Nephron progenitor cell (in vitro differentiated cells): ENCODE data around the gene RBPJ.

Source experiments
- DNase-seq: peaks from one replicate; pipeline ENCODE4 v3.0.0; 2021
- H3K27ac Mint-ChIP-seq: 2 replicates; pipeline ENCODE4 v1.8.0; 2021; ENCODE audit warnings: mild to moderate bottlenecking, moderate library complexity, mixed read lengths
- H3K27me3 Mint-ChIP-seq: 2 replicates; pipeline ENCODE4 v1.8.0; 2021; ENCODE audit warnings: mild to moderate bottlenecking, low read depth, mixed read lengths; ENCODE audit not compliant: poor library complexity
- H3K36me3 Mint-ChIP-seq: 2 replicates; pipeline ENCODE4 v1.8.0; 2021; ENCODE audit warnings: low read depth, mixed read lengths
- H3K4me1 Mint-ChIP-seq: 2 replicates; pipeline ENCODE4 v1.8.0; 2021; ENCODE audit warnings: mixed read lengths
- H3K4me3 Mint-ChIP-seq: 2 replicates; pipeline ENCODE4 v1.8.0; 2021; ENCODE audit warnings: mild to moderate bottlenecking, moderate library complexity, mixed read lengths
- H3K9me3 Mint-ChIP-seq: 2 replicates; pipeline ENCODE4 v1.8.0; 2021; ENCODE audit warnings: mild to moderate bottlenecking, moderate library complexity, mixed read lengths
- TF ChIP-seq, protein P1 (sequence below): fragments of 200-600 bp; sonication (generic); IDR thresholded peaks from 2 replicates; pipeline ENCODE4 v1.5.0; 2021; ENCODE audit warnings: antibody characterized with exemption

The RBPJ gene

DNA sequence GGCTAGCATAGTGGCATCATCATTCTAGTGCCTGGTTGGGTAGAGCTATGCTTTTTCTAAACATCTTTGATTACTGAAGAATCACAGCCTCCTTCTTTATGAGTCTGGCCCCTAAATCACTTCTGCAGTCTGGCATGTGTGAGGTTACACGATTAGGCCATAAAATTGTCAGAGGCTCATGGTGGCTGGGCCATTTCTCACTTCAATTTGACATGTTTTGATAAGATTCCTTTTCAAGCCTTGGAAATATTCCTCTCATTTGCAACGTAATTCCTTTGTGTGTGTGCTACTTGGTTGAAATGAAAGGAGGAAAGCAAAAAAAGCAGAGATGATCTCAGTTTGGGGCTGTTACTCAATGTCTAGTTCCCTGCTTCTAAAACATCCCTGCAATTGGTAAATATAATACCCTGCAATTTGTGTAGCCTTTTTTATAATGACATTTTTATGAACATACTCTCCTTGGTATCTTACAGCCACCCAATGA, 163.3 kb downstream of the RBPJ start:
- peak; percentile 14 for DNase-seq
- peaks cover 32% of the 10 kb centered on the region for H3K4me1 Mint-ChIP-seq
- no peak overlapping the region for H3K4me3 Mint-ChIP-seq
- TF ChIP-seq, protein P1, sequence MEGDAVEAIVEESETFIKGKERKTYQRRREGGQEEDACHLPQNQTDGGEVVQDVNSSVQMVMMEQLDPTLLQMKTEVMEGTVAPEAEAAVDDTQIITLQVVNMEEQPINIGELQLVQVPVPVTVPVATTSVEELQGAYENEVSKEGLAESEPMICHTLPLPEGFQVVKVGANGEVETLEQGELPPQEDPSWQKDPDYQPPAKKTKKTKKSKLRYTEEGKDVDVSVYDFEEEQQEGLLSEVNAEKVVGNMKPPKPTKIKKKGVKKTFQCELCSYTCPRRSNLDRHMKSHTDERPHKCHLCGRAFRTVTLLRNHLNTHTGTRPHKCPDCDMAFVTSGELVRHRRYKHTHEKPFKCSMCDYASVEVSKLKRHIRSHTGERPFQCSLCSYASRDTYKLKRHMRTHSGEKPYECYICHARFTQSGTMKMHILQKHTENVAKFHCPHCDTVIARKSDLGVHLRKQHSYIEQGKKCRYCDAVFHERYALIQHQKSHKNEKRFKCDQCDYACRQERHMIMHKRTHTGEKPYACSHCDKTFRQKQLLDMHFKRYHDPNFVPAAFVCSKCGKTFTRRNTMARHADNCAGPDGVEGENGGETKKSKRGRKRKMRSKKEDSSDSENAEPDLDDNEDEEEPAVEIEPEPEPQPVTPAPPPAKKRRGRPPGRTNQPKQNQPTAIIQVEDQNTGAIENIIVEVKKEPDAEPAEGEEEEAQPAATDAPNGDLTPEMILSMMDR: no peak
- H3K27me3 Mint-ChIP-seq: peaks cover 12% of the 10 kb centered on the region
- no peak overlapping the region for H3K27ac Mint-ChIP-seq
- no peaks in the 10 kb centered on the region for H3K9me3 Mint-ChIP-seq
- H3K36me3 Mint-ChIP-seq: no peaks in the 10 kb centered on the region

DNA sequence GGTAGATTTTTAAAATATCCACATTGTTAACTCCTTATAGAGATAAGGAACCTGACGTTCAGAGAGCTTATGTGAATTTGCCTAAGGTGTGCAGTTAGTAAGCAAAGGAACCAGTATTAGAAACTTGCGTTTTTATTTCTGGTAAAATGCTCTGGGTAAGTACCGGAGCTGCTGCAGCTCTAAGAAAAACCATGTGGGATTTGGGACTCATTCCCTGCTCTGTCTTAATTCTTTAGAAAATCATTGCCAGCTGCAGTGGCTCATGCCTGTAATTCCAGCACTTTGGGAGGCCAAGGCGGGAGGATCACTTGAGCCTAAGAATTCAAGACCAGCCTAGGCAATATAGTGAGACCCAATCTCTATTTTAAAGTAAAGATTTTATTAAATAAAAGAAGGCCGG, 163.7 kb downstream of the RBPJ start:
- H3K4me3 Mint-ChIP-seq: no peak overlapping the region
- H3K4me1 Mint-ChIP-seq: peaks cover 36% of the 10 kb centered on the region
- TF ChIP-seq, protein P1: no peak
- peaks cover 14% of the 10 kb centered on the region for H3K27me3 Mint-ChIP-seq
- no peak for DNase-seq
- no peaks in the 10 kb centered on the region for H3K9me3 Mint-ChIP-seq
- no peaks in the 10 kb centered on the region for H3K36me3 Mint-ChIP-seq
- no peak overlapping the region for H3K27ac Mint-ChIP-seq
